Measurements from ENCODE around the gene KIF2C.

Gene KIF2C

GRCh38 chr1:44705470-44705869, 34.2 kb upstream of the KIF2C start:
- H3K27ac ChIP-seq (ENCODE audit: low read depth, low read length): no peak overlapping the region
- H3K9ac ChIP-seq (ENCODE audit: low read depth, low read length): no peak overlapping the region
- H3K4me1 ChIP-seq (ENCODE audit: control insufficient read depth, insufficient read depth, low read length): no peaks in the 10 kb centered on the region
- no peaks in the 10 kb centered on the region for H3K27me3 ChIP-seq (ENCODE audit: control insufficient read depth, insufficient read depth, low read length)
- H3K36me3 ChIP-seq (ENCODE audit: control insufficient read depth, insufficient read depth, low read length): no peaks in the 10 kb centered on the region
- H3K4me3 ChIP-seq (ENCODE audit: low read depth, low read length): no peak overlapping the region
- no peaks in the 10 kb centered on the region for H3K9me3 ChIP-seq (ENCODE audit: control insufficient read depth, insufficient read depth, low read length)

GRCh38 chr1:44705938-44706337, 33.7 kb upstream of the KIF2C start:
- no peak overlapping the region for H3K27ac ChIP-seq (ENCODE audit: low read depth, low read length)
- H3K4me1 ChIP-seq (ENCODE audit: control insufficient read depth, insufficient read depth, low read length): no peaks in the 10 kb centered on the region
- no peak overlapping the region for H3K4me3 ChIP-seq (ENCODE audit: low read depth, low read length)
- H3K9ac ChIP-seq (ENCODE audit: low read depth, low read length): no peak overlapping the region
- H3K36me3 ChIP-seq (ENCODE audit: control insufficient read depth, insufficient read depth, low read length): no peaks in the 10 kb centered on the region
- no peaks in the 10 kb centered on the region for H3K9me3 ChIP-seq (ENCODE audit: control insufficient read depth, insufficient read depth, low read length)
- H3K27me3 ChIP-seq (ENCODE audit: control insufficient read depth, insufficient read depth, low read length): no peaks in the 10 kb centered on the region

DNA sequence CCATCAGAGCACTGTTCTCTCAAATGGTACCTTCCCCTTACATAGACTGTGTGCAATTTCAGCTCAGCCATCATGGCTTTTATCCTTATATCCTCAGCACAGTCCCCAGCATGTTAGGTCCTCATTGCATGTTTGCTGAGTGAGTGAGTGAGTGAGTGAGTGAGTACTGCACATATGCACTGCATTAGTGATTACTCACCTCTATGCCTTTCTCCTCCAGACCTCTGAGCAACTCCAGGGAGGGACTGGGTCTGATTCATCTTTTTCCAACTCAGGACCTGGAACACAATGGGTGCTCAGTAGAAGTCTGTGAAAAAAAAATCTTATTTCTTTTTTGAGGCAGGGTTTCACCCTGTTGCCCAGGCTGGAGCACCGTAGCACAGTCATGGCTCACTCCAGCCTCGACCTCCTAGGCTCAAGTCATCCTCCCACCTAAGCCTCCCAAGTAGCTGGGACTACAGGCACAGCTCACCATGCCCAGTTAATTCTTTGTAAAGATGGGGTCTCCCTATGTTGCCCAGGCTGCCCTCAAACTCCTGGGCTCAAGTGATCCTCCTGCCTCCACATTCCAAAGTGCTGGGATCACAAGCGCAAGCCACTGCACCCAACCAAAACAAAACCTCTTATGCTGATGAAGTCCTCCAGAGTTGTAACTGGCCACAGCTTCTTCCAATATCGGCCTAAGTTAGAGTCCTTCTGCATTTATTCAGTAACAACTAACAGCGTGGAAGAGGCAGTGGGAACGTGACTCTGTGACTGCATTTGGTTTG, 32.3 kb upstream of the KIF2C start:
- Histone ChIP-seq H3K27me3 (ENCODE audit: control insufficient read depth, insufficient read depth, low read length) (no peaks in the 10 kb centered on the region), H3K9ac (ENCODE audit: low read depth, low read length) (no peak overlapping the region), H3K4me3 (ENCODE audit: low read depth, low read length) (no peak overlapping the region), H3K36me3 (ENCODE audit: control insufficient read depth, insufficient read depth, low read length) (no peaks in the 10 kb centered on the region), H3K4me1 (ENCODE audit: control insufficient read depth, insufficient read depth, low read length) (no peaks in the 10 kb centered on the region), H3K9me3 (ENCODE audit: control insufficient read depth, insufficient read depth, low read length) (no peaks in the 10 kb centered on the region), H3K27ac (ENCODE audit: low read depth, low read length) (no peak overlapping the region)

DNA sequence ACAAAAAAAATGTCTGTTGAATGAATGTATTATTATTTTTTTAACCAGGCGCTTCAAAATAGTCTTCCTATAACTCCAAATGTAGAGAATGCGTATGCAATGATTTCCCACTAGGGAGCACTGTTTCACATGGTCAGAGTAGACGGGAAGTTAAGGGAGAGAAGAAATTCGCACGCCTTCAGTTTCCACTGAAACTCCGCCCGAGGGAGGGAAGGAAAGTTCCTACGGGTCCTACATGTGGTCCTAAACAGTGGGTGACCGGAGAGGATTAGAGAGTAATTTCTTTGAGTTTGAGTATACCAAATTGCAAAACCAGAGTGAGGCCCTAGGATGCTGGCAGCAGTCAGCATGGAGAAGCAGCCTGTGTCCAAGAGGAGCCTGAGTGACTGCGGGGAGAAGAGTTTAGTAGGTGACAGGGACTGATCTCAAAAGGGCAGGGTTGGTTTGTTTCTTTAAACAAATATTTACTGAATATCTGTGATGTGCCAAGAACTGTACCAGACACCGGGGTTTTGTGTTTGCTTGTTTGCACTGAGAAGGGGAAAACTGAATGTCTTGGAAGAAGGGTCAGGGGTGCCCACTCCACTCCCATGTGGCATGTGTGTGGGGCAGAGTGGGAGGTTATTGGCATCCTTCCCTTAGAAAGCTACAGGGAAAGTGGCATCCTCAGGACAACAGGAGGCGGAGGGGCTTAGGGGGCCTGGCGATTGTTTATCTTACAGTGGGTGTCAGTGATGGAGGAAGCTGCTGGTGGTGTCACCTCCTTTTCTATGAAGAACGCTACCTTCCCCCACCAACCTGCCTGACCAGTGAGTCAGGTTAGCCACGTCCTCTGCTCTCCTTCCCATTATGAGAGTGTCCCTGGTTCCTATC, 31.4 kb upstream of the KIF2C start:
- Histone ChIP-seq H3K27ac (ENCODE audit: low read depth, low read length) (no peak overlapping the region), H3K4me1 (ENCODE audit: control insufficient read depth, insufficient read depth, low read length) (no peaks in the 10 kb centered on the region), H3K27me3 (ENCODE audit: control insufficient read depth, insufficient read depth, low read length) (no peaks in the 10 kb centered on the region), H3K9me3 (ENCODE audit: control insufficient read depth, insufficient read depth, low read length) (no peaks in the 10 kb centered on the region), H3K4me3 (ENCODE audit: low read depth, low read length) (no peak overlapping the region), H3K9ac (ENCODE audit: low read depth, low read length) (no peak overlapping the region), H3K36me3 (ENCODE audit: control insufficient read depth, insufficient read depth, low read length) (no peaks in the 10 kb centered on the region)

GRCh38 chr1:44713321-44713781, 26.3 kb upstream of the KIF2C start:
- no peaks in the 10 kb centered on the region for H3K27me3 ChIP-seq (ENCODE audit: control insufficient read depth, insufficient read depth, low read length)
- no peak overlapping the region for H3K9ac ChIP-seq (ENCODE audit: low read depth, low read length)
- H3K4me3 ChIP-seq (ENCODE audit: low read depth, low read length): no peak overlapping the region
- peaks cover 2% of the 10 kb centered on the region; the same call in 1 of the 2 replicates for H3K4me1 ChIP-seq (ENCODE audit: control insufficient read depth, insufficient read depth, low read length)
- H3K9me3 ChIP-seq (ENCODE audit: control insufficient read depth, insufficient read depth, low read length): no peaks in the 10 kb centered on the region
- no peak overlapping the region for H3K27ac ChIP-seq (ENCODE audit: low read depth, low read length)
- no peaks in the 10 kb centered on the region for H3K36me3 ChIP-seq (ENCODE audit: control insufficient read depth, insufficient read depth, low read length)

DNA sequence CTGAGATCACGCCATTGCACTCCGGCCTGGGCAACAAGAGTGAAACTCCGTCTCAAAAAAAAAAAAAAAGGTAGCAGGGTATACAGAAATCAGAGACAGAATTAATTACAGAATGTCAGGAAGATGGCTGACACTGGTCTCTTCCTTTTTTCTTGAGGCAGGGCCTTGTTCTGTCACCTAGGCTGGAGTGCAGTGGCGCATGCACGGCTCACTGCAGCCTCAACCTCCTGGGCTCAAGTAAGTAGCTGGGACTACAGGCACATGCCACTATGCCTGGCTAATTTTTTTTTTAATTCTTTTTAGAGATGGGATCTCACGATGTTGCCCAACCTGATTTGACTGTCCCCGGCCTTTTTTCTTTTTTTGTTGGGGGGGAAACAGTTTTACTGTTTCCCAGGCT, 25.1 kb upstream of the KIF2C start:
- no peaks in the 10 kb centered on the region for H3K36me3 ChIP-seq (ENCODE audit: control insufficient read depth, insufficient read depth, low read length)
- no peaks in the 10 kb centered on the region for H3K27me3 ChIP-seq (ENCODE audit: control insufficient read depth, insufficient read depth, low read length)
- no peak overlapping the region for H3K4me3 ChIP-seq (ENCODE audit: low read depth, low read length)
- peaks cover 2% of the 10 kb centered on the region; the same call in 1 of the 2 replicates for H3K4me1 ChIP-seq (ENCODE audit: control insufficient read depth, insufficient read depth, low read length)
- H3K9ac ChIP-seq (ENCODE audit: low read depth, low read length): no peak overlapping the region
- H3K27ac ChIP-seq (ENCODE audit: low read depth, low read length): no peak overlapping the region
- no peaks in the 10 kb centered on the region for H3K9me3 ChIP-seq (ENCODE audit: control insufficient read depth, insufficient read depth, low read length)

DNA sequence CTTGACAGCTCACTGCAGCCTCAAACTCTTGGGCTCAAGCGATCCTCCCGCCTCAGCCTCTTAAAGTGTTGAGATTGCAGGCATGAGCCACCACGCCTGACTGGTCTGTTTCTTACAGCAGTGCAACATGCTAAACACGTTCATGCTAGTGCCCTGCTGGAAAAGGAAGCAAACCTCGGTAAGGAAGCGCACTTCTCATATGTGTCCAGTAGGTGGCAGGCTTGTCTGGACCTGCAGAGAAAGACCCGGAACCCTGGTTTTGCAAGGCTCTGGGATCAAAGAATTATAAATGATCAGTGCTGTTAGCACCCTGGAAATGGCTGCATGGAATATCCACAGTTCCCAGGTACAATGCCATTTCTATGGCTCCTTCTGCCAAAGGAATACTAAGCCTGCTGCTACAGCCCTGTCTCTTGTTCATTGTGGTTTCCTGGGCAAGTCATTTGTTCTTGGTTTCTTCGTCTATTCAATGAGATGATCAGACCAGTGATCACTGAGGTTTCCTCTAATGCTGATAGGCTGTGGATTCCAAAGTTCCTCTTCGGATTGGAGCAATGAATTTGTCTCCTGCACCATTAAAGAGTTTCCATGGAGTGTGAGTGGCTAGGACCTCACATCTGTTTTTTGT, 24.6 kb upstream of the KIF2C start:
- H3K4me1 ChIP-seq (ENCODE audit: control insufficient read depth, insufficient read depth, low read length): peaks cover 2% of the 10 kb centered on the region; the same call in 1 of the 2 replicates
- H3K27ac ChIP-seq (ENCODE audit: low read depth, low read length): no peak overlapping the region
- H3K9me3 ChIP-seq (ENCODE audit: control insufficient read depth, insufficient read depth, low read length): no peaks in the 10 kb centered on the region
- H3K36me3 ChIP-seq (ENCODE audit: control insufficient read depth, insufficient read depth, low read length): no peaks in the 10 kb centered on the region
- H3K27me3 ChIP-seq (ENCODE audit: control insufficient read depth, insufficient read depth, low read length): no peaks in the 10 kb centered on the region
- H3K9ac ChIP-seq (ENCODE audit: low read depth, low read length): no peak overlapping the region
- no peak overlapping the region for H3K4me3 ChIP-seq (ENCODE audit: low read depth, low read length)

DNA sequence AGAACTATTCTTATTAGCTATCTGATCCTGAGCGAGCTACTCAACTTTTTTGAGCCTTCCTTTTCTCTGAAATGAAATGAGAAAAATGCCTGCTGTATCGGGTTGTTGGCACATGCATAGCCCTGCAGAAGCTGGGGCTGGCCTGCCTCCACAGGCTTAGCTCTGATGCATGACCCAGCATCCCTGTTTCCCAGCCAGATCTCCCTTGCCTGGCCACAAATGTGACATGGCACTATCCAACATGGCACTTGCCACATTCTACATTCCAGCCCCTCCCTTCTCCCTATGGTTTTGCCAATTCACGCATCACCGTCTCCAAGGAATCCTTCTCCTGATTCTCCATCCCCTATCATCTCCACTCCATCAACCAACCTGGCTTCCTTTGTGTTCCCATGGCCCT, 22.5 kb upstream of the KIF2C start:
- no peak overlapping the region for H3K27ac ChIP-seq (ENCODE audit: low read depth, low read length)
- no peaks in the 10 kb centered on the region for H3K9me3 ChIP-seq (ENCODE audit: control insufficient read depth, insufficient read depth, low read length)
- H3K36me3 ChIP-seq (ENCODE audit: control insufficient read depth, insufficient read depth, low read length): no peaks in the 10 kb centered on the region
- H3K4me1 ChIP-seq (ENCODE audit: control insufficient read depth, insufficient read depth, low read length): peaks cover 2% of the 10 kb centered on the region; the same call in 1 of the 2 replicates
- H3K27me3 ChIP-seq (ENCODE audit: control insufficient read depth, insufficient read depth, low read length): no peaks in the 10 kb centered on the region
- no peak overlapping the region for H3K4me3 ChIP-seq (ENCODE audit: low read depth, low read length)
- no peak overlapping the region for H3K9ac ChIP-seq (ENCODE audit: low read depth, low read length)

GRCh38 chr1:44717653-44718052, 22.0 kb upstream of the KIF2C start:
- Histone ChIP-seq H3K4me3 (ENCODE audit: low read depth, low read length) (no peak overlapping the region), H3K9ac (ENCODE audit: low read depth, low read length) (no peak overlapping the region), H3K4me1 (ENCODE audit: control insufficient read depth, insufficient read depth, low read length) (peaks cover 2% of the 10 kb centered on the region; the same call in 1 of the 2 replicates), H3K27me3 (ENCODE audit: control insufficient read depth, insufficient read depth, low read length) (no peaks in the 10 kb centered on the region), H3K27ac (ENCODE audit: low read depth, low read length) (no peak overlapping the region), H3K36me3 (ENCODE audit: control insufficient read depth, insufficient read depth, low read length) (no peaks in the 10 kb centered on the region), H3K9me3 (ENCODE audit: control insufficient read depth, insufficient read depth, low read length) (no peaks in the 10 kb centered on the region)

- no peak overlapping the region for H3K9ac ChIP-seq (ENCODE audit: low read depth, low read length)
- H3K4me1 ChIP-seq (ENCODE audit: control insufficient read depth, insufficient read depth, low read length): peaks cover 2% of the 10 kb centered on the region; the same call in 1 of the 2 replicates
- no peak overlapping the region for H3K27ac ChIP-seq (ENCODE audit: low read depth, low read length)
- H3K36me3 ChIP-seq (ENCODE audit: control insufficient read depth, insufficient read depth, low read length): no peaks in the 10 kb centered on the region
- H3K4me3 ChIP-seq (ENCODE audit: low read depth, low read length): no peak overlapping the region
- no peaks in the 10 kb centered on the region for H3K9me3 ChIP-seq (ENCODE audit: control insufficient read depth, insufficient read depth, low read length)
- H3K27me3 ChIP-seq (ENCODE audit: control insufficient read depth, insufficient read depth, low read length): no peaks in the 10 kb centered on the region
Measured at GRCh38 chr1:44718091-44718490, 21.5 kb upstream of the KIF2C start.
